ENCODE results near the gene MDM1. TPM values are rescaled to one million over a fixed set of nuclear protein-coding genes. Genes with fewer than 3 reads are reported as not detected.

MDM1 gene
- total RNA-seq, 3 donors from 2014 or later (not counting 1 experiment from before 2014, with no cell fraction given), result 21.3 to 36.2 (median 26.5) TPM

DNA sequence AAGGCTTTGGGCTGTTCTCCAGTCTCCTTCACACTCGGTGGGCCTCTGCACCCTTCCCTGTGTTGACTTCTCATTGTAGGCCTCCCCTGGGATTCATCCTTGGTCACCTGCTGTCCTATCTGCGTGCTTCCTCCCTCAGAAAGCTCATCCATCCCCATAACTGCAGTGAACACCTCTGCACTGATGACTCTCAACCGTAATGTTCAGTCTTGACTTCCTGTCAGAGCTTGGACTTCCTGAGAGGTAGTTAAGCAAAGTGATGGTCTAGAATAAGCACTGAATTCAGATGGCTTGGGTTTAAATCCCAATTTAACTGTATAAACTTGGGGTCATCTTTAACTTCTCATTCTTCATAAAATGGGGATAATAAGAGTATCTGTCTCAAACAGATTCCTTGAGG lies 13.6 kb upstream of the MDM1 start:
- H3K9me3 ChIP-seq (ENCODE audit: control insufficient read depth, insufficient read depth, low read length), result no peaks in the 10 kb centered on the region
- H3K4me1 ChIP-seq (ENCODE audit: control insufficient read depth, insufficient read depth, low read length), result no peaks in the 10 kb centered on the region
- ATAC-seq (no peak), DNase-seq (no peak)
- Mint-ChIP-seq H3K4me1 (peaks cover 7 to 18% of the 10 kb centered on the region in 2 donors), H3K4me3 (no peak overlapping the region), H3K27me3 (ENCODE audit: low read depth in 2 of 2) (peaks cover 0 to 2% of the 10 kb centered on the region in 2 donors), H3K9me3 (no peaks in the 10 kb centered on the region), H3K27ac (peak overlapping the region in 1 of 2 donors; percentile 55), H3K36me3 (no peaks in the 10 kb centered on the region)
- no peak overlapping the region for H3K4me3 ChIP-seq (ENCODE audit: low read length)
- TF ChIP-seq, protein P1, sequence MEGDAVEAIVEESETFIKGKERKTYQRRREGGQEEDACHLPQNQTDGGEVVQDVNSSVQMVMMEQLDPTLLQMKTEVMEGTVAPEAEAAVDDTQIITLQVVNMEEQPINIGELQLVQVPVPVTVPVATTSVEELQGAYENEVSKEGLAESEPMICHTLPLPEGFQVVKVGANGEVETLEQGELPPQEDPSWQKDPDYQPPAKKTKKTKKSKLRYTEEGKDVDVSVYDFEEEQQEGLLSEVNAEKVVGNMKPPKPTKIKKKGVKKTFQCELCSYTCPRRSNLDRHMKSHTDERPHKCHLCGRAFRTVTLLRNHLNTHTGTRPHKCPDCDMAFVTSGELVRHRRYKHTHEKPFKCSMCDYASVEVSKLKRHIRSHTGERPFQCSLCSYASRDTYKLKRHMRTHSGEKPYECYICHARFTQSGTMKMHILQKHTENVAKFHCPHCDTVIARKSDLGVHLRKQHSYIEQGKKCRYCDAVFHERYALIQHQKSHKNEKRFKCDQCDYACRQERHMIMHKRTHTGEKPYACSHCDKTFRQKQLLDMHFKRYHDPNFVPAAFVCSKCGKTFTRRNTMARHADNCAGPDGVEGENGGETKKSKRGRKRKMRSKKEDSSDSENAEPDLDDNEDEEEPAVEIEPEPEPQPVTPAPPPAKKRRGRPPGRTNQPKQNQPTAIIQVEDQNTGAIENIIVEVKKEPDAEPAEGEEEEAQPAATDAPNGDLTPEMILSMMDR (IDR thresholded peaks at IDR 0.05), result no peak
- no peaks in the 10 kb centered on the region for H3K27me3 ChIP-seq (ENCODE audit: control insufficient read depth, insufficient read depth, low read length)
- H3K36me3 ChIP-seq (ENCODE audit: control insufficient read depth, insufficient read depth, low read length), result no peaks in the 10 kb centered on the region
- no peak overlapping the region for H3K27ac ChIP-seq (ENCODE audit: low read length)
- WGBS (ENCODE audit: insufficient coverage), result 42% methylated on average over 3 of the region's 3 CpGs
- intact Hi-C loops (cut with micrococcal nuclease), result no loop called here

DNA sequence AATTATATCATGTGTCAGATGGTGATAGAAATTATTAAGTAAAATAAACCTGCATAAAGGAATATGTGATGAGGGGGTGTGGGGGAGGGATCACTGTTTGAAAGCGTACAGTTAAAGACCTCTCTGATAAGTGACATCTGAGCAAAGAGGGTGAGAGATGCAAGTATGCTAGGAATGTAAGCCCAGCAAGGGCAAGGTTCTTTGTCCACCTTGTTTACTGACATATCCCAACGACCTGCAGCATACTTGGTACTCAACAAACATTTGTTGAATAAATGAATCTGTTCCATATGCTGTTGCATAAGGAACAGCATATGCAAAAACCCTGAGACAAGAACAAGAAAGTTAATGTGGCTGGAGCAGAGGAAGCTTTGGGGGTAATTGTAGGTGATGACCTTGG lies 12.0 kb upstream of the MDM1 start:
- Mint-ChIP-seq H3K27ac (no peak overlapping the region), H3K4me1 (peaks cover 7 to 18% of the 10 kb centered on the region in 2 donors), H3K36me3 (no peaks in the 10 kb centered on the region), H3K27me3 (ENCODE audit: low read depth in 2 of 2) (peaks cover 0 to 2% of the 10 kb centered on the region in 2 donors), H3K4me3 (no peak overlapping the region), H3K9me3 (no peaks in the 10 kb centered on the region)
- DNase-seq (no peak), ATAC-seq (no peak)
- TF ChIP-seq, protein P1 (IDR thresholded peaks at IDR 0.05), result no peak
- Histone ChIP-seq H3K36me3 (ENCODE audit: control insufficient read depth, insufficient read depth, low read length) (no peaks in the 10 kb centered on the region), H3K4me1 (ENCODE audit: control insufficient read depth, insufficient read depth, low read length) (no peaks in the 10 kb centered on the region), H3K27ac (ENCODE audit: low read length) (no peak overlapping the region), H3K27me3 (ENCODE audit: control insufficient read depth, insufficient read depth, low read length) (no peaks in the 10 kb centered on the region), H3K9me3 (ENCODE audit: control insufficient read depth, insufficient read depth, low read length) (no peaks in the 10 kb centered on the region), H3K4me3 (ENCODE audit: low read length) (no peak overlapping the region)
- intact Hi-C loops (cut with micrococcal nuclease), result no loop called here
- 74% methylated on average over 2 of the region's 2 CpGs for WGBS (ENCODE audit: insufficient coverage)

DNA sequence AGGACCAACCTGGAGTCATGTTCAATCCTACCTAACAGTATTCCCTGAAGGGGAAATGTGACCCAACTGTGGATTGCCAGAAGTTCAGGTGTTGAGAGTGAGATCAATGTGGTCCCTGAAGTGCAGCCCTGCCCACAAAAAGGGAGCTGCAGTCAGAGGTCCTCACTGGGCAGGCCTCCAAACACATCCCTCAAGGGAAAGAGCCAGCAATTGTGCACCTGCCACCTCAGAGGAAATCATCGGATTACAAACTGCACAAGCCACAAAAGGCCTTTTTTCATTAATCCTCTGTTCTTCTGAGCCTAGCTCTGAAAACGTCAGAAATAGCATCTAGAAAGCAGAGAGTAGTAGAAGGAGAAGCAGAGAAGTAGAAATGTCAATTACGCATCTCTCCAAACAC lies 10.8 kb upstream of the MDM1 start:
- ATAC-seq, result no peak
- no peaks in the 10 kb centered on the region for H3K4me1 ChIP-seq (ENCODE audit: control insufficient read depth, insufficient read depth, low read length)
- H3K9me3 Mint-ChIP-seq, result no peaks in the 10 kb centered on the region
- H3K4me3 Mint-ChIP-seq, result no peak overlapping the region
- peaks cover 0 to 2% of the 10 kb centered on the region in 2 donors for H3K27me3 Mint-ChIP-seq (ENCODE audit: low read depth in 2 of 2)
- DNase-seq, result no peak
- no peaks in the 10 kb centered on the region for H3K36me3 ChIP-seq (ENCODE audit: control insufficient read depth, insufficient read depth, low read length)
- WGBS (ENCODE audit: insufficient coverage), result 40% methylated on average over 3 of the region's 3 CpGs
- H3K27ac Mint-ChIP-seq, result no peak overlapping the region
- TF ChIP-seq, protein P1 (IDR thresholded peaks at IDR 0.05), result no peak
- H3K4me1 Mint-ChIP-seq, result peaks cover 7 to 18% of the 10 kb centered on the region in 2 donors
- no peak overlapping the region for H3K4me3 ChIP-seq (ENCODE audit: low read length)
- no peaks in the 10 kb centered on the region for H3K36me3 Mint-ChIP-seq
- no peaks in the 10 kb centered on the region for H3K9me3 ChIP-seq (ENCODE audit: control insufficient read depth, insufficient read depth, low read length)
- H3K27ac ChIP-seq (ENCODE audit: low read length), result no peak overlapping the region
- intact Hi-C loops (cut with micrococcal nuclease), result no loop called here
- no peaks in the 10 kb centered on the region for H3K27me3 ChIP-seq (ENCODE audit: control insufficient read depth, insufficient read depth, low read length)

DNA sequence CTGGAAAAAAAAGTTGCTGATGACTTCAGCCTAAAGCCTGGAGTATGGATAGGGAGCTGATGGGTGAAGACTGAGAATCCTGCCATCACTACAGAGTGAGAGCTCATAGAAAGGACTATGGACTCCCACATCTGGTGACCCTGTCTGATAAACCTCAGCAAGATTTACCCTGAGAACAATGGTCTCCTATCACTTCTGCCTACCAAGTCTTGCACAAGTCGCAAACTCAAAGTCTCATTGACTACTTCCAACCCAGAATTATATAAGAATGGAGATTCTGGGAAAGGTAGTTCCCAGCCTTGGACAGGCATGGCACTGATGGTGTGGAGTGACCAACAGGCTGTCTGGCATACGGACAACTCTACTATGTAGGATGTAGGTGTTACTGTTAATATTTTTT lies 9.7 kb upstream of the MDM1 start:
- Histone ChIP-seq H3K9me3 (ENCODE audit: control insufficient read depth, insufficient read depth, low read length) (no peaks in the 10 kb centered on the region), H3K27ac (ENCODE audit: low read length) (no peak overlapping the region), H3K36me3 (ENCODE audit: control insufficient read depth, insufficient read depth, low read length) (no peaks in the 10 kb centered on the region), H3K4me3 (ENCODE audit: low read length) (no peak overlapping the region), H3K4me1 (ENCODE audit: control insufficient read depth, insufficient read depth, low read length) (no peaks in the 10 kb centered on the region), H3K27me3 (ENCODE audit: control insufficient read depth, insufficient read depth, low read length) (no peaks in the 10 kb centered on the region)
- H3K36me3 Mint-ChIP-seq, result no peaks in the 10 kb centered on the region
- H3K4me3 Mint-ChIP-seq, result no peak overlapping the region
- intact Hi-C loops (cut with micrococcal nuclease), result no loop called here
- ATAC-seq (no peak), DNase-seq (no peak)
- no peaks in the 10 kb centered on the region for H3K9me3 Mint-ChIP-seq
- WGBS (ENCODE audit: insufficient coverage), result 100% methylated on average over 1 of the region's 2 CpGs
- TF ChIP-seq, protein P1 (IDR thresholded peaks at IDR 0.05), result no peak
- peaks cover 7 to 14% of the 10 kb centered on the region in 2 donors for H3K4me1 Mint-ChIP-seq
- no peaks in the 10 kb centered on the region for H3K27me3 Mint-ChIP-seq (ENCODE audit: low read depth in 2 of 2)
- no peak overlapping the region for H3K27ac Mint-ChIP-seq

Data from natural killer cell (primary cell).